Bronchial epithelial cell (primary cell): ENCODE measurements around the gene ACBD6. TPM values are rescaled to one million over a fixed set of nuclear protein-coding genes. Genes with fewer than 3 reads are reported as not detected.

Experiments
- DNase-seq: peaks from one replicate; pipeline ENCODE4 v3.0.0-alpha.2; 2010; ENCODE audit warnings: low read depth
- FAIRE-seq: peaks from 2 replicates; lab custom pipeline; 2011; peaks lifted over from hg19 to GRCh38; lab: Jason Lieb, UNC
- H3K27me3 ChIP-seq: 2 replicates; pipeline ENCODE4 v1.5.1; 2011; ENCODE audit warnings: low read length; ENCODE audit not compliant: control insufficient read depth, insufficient read depth
- H3K36me3 ChIP-seq: 2 replicates; pipeline ENCODE4 v1.5.1; 2011; ENCODE audit warnings: low read length; ENCODE audit not compliant: control insufficient read depth, insufficient read depth
- H3K4me3 ChIP-seq: 2 replicates; pipeline ENCODE4 v1.5.1; 2011; ENCODE audit warnings: mild to moderate bottlenecking, low read depth, low read length, control low read depth
- CTCF ChIP-seq: IDR thresholded peaks from 2 replicates; pipeline ENCODE4 v1.5.1; 2011; ENCODE audit warnings: mild to moderate bottlenecking, moderate library complexity, low read length, control low read depth, inconsistent platforms; ENCODE audit not compliant: insufficient read depth, severe bottlenecking
- total RNA-seq: library from RNA; depleted of rRNA; stranded (reverse); fragments of >200 nt; gene quantifications from 2 replicates; pipeline ENCODE4 v1.2.1, GENCODE V29; 2014

Gene ACBD6
- total RNA-seq, 1 donor from 2014 or later = 118 TPM

- no peak for FAIRE-seq
- no peak for TF ChIP-seq CTCF
- DNase-seq = no peak
- peaks cover 21% of the 10 kb centered on the region for H3K27me3 ChIP-seq
- H3K4me3 ChIP-seq = no peak overlapping the region
- H3K36me3 ChIP-seq = no peaks in the 10 kb centered on the region
These were observed 258.7 kb downstream of the ACBD6 start for GRCh38 chr1:180243517-180244221.

- H3K36me3 ChIP-seq = no peaks in the 10 kb centered on the region
- peaks cover 26% of the 10 kb centered on the region for H3K27me3 ChIP-seq
- FAIRE-seq (no peak), DNase-seq (no peak)
- TF ChIP-seq CTCF = no peak
- H3K4me3 ChIP-seq = no peak overlapping the region
These were observed 260.4 kb downstream of the ACBD6 start for GRCh38 chr1:180241716-180242544.

GRCh38 chr1:180239145-180240096, 263.0 kb downstream of the ACBD6 start:
- H3K4me3 ChIP-seq = no peak overlapping the region
- no peak for FAIRE-seq
- peaks cover 47% of the 10 kb centered on the region for H3K27me3 ChIP-seq
- no peaks in the 10 kb centered on the region for H3K36me3 ChIP-seq
- TF ChIP-seq CTCF = no peak
- DNase-seq = no peak

- Histone ChIP-seq H3K4me3 (no peak overlapping the region), H3K27me3 (peaks cover 51% of the 10 kb centered on the region), H3K36me3 (no peaks in the 10 kb centered on the region)
- no peak for TF ChIP-seq CTCF
- no peak for FAIRE-seq
- DNase-seq = no peak
These were observed 263.7 kb downstream of the ACBD6 start for GRCh38 chr1:180238675-180239074.

Other genes starting within 250 kb of the ACBD6 start
- not detected in 2 replicates for gene OVAAL, start 56.4 kb upstream of the ACBD6 start, total RNA-seq
- 35.0 and 57.6 TPM in 2 replicates for gene XPR1, start 129.4 kb upstream of the ACBD6 start, total RNA-seq